Mucosa of descending colon (tissue), 3 donors: ENCODE measurements around the gene LARGE1. TPM values are rescaled to one million over a fixed set of nuclear protein-coding genes. Genes with fewer than 3 reads are reported as not detected.
A peak's percentile ranks its signal among the peaks of the same experiment; 100 is the strongest.

Experiments used
- ATAC-seq: fragments of 200-7000 bp; cut with Tn5 transposase; one replicate; pipeline ENCODE4 v1.9.1; 2020; ENCODE audit warnings: mild to moderate bottlenecking, moderate library complexity
- DNase-seq, 3 donors: peaks; one replicate each; pipeline ENCODE4 v3.0.0-alpha.2; 2020
- H3K36me3 ChIP-seq: fragments of 200-600 bp; one replicate; pipeline ENCODE4 v1.8.0; 2021; ENCODE audit warnings: low read depth, mild to moderate bottlenecking
- H3K4me1 ChIP-seq: fragments of 200-600 bp; one replicate; pipeline ENCODE4 v1.8.0; 2021; ENCODE audit warnings: low read depth, mild to moderate bottlenecking
- H3K4me3 ChIP-seq: fragments of 200-600 bp; one replicate; pipeline ENCODE4 v1.8.0; 2021; ENCODE audit warnings: mild to moderate bottlenecking
- H3K9me3 ChIP-seq: fragments of 200-600 bp; one replicate; pipeline ENCODE4 v1.8.0; 2021; ENCODE audit warnings: mild to moderate bottlenecking
- intact Hi-C, 2 donors: fragments of 100-400 bp; cut with DNase I in 1 of 2; cut with micrococcal nuclease in 1 of 2; formaldehyde crosslinking; loops; one replicate each; pipeline versions ENCODE4 v1.11.0 to v1.11.1; 2022; cut with DNase I, micrococcal nuclease
- total RNA-seq, 3 donors: library from RNA; stranded (reverse); fragmentation: NEBNext Ultra II Directional in 2 of 3; extraction: Animal tissue kit (Norgen Biotek cat#: 25700) in 2 of 3; gene quantifications; one replicate each; pipeline versions ENCODE4 v1.2.1 to v1.2.4, GENCODE V29; 2021 to 2023
- TF ChIP-seq, protein P1 (sequence below): fragments of 200-600 bp; IDR thresholded peaks from one replicate; pipeline ENCODE4 v1.8.0; 2022; ENCODE audit warnings: antibody characterized with exemption, mild to moderate bottlenecking
- donor health status: DM: no; HTN: no; CAD: no; lungs with moderate emphysema.
- donor health status: DM: no; HTN: no; CAD: no.
- donor health status: DM: no; HTN: yes; CAD: no.

LARGE1 gene
- total RNA-seq, 3 donors from 2014 or later: 29.3 to 93.8 (median 67.7) TPM

GRCh38 chr22:33579448-33580093 is 340.7 kb downstream of the LARGE1 start:
- TF ChIP-seq, protein P1, sequence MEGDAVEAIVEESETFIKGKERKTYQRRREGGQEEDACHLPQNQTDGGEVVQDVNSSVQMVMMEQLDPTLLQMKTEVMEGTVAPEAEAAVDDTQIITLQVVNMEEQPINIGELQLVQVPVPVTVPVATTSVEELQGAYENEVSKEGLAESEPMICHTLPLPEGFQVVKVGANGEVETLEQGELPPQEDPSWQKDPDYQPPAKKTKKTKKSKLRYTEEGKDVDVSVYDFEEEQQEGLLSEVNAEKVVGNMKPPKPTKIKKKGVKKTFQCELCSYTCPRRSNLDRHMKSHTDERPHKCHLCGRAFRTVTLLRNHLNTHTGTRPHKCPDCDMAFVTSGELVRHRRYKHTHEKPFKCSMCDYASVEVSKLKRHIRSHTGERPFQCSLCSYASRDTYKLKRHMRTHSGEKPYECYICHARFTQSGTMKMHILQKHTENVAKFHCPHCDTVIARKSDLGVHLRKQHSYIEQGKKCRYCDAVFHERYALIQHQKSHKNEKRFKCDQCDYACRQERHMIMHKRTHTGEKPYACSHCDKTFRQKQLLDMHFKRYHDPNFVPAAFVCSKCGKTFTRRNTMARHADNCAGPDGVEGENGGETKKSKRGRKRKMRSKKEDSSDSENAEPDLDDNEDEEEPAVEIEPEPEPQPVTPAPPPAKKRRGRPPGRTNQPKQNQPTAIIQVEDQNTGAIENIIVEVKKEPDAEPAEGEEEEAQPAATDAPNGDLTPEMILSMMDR: peak; percentile 79
- peak; percentile 93 for ATAC-seq
- H3K9me3 ChIP-seq: no peaks in the 10 kb centered on the region
- H3K36me3 ChIP-seq: no peaks in the 10 kb centered on the region
- intact Hi-C loops: loop anchor here in 1 of 2 donors (2.0 to 5.0 kb wide), 2 partner anchors 57 to 277 kb away; no protein-coding TSS in a partner anchor
- peak; percentile 48 to 88 (median 52) for DNase-seq
- no peak overlapping the region for H3K4me3 ChIP-seq
- no peaks in the 10 kb centered on the region for H3K4me1 ChIP-seq

- no peaks in the 10 kb centered on the region for H3K36me3 ChIP-seq
- no peaks in the 10 kb centered on the region for H3K9me3 ChIP-seq
- no peaks in the 10 kb centered on the region for H3K4me1 ChIP-seq
- TF ChIP-seq, protein P1: no peak
- no peak overlapping the region for H3K4me3 ChIP-seq
- intact Hi-C loops: loop anchor here in 1 of 2 donors (2.0 to 5.0 kb wide), 2 partner anchors 56 to 276 kb away; no protein-coding TSS in a partner anchor
- ATAC-seq (peak; percentile 18), DNase-seq (no peak)
These were observed 341.5 kb downstream of the LARGE1 start for GRCh38 chr22:33578752-33579151.

GRCh38 chr22:33577862-33578411 is 342.3 kb downstream of the LARGE1 start:
- no peaks in the 10 kb centered on the region for H3K36me3 ChIP-seq
- no peaks in the 10 kb centered on the region for H3K9me3 ChIP-seq
- DNase-seq: no peak
- TF ChIP-seq, protein P1: no peak
- intact Hi-C loops: loop anchor here in 1 of 2 donors (2.0 to 5.0 kb wide), 2 partner anchors 56 to 275 kb away; no protein-coding TSS in a partner anchor
- no peaks in the 10 kb centered on the region for H3K4me1 ChIP-seq
- ATAC-seq: peak; percentile 17
- H3K4me3 ChIP-seq: no peak overlapping the region

GRCh38 chr22:33576205-33576604 is 344.1 kb downstream of the LARGE1 start:
- H3K4me3 ChIP-seq: no peak overlapping the region
- no peaks in the 10 kb centered on the region for H3K9me3 ChIP-seq
- no peak for DNase-seq
- intact Hi-C loops: loop anchor here in 1 of 2 donors (5.0 kb wide), 1 partner anchor 54 kb away; no protein-coding TSS in a partner anchor
- TF ChIP-seq, protein P1: no peak
- no peaks in the 10 kb centered on the region for H3K36me3 ChIP-seq
- no peaks in the 10 kb centered on the region for H3K4me1 ChIP-seq
- no peak for ATAC-seq

GRCh38 chr22:33575771-33576170 is 344.5 kb downstream of the LARGE1 start:
- TF ChIP-seq, protein P1: no peak

More at GRCh38 chr22:33575771-33576170, 344.5 kb downstream of the LARGE1 start:
- ATAC-seq: no peak
- Histone ChIP-seq H3K4me3 (no peak overlapping the region), H3K36me3 (no peaks in the 10 kb centered on the region), H3K9me3 (no peaks in the 10 kb centered on the region), H3K4me1 (no peaks in the 10 kb centered on the region)
- DNase-seq: no peak
- intact Hi-C loops: loop anchor here in 1 of 2 donors (5.0 kb wide), 1 partner anchor 53 kb away; no protein-coding TSS in a partner anchor
